PC-9 (cell line): ENCODE results near the gene MTHFSD. TPM values are rescaled to one million over a fixed set of nuclear protein-coding genes. Genes with fewer than 3 reads are reported as not detected.

Experiments used
- BruUV-seq: library from RNA; stranded (reverse); fragments of 400-500 nt; replicated peaks from 2 replicates; lab custom pipeline; 2021; lab: Mats Ljungman, UMichigan
- CTCF ChIA-PET: fragments of 300-600 bp; sonication (Branson Sonifier 250); formaldehyde crosslinking; loops from one replicate; lab custom pipeline; 2022; ENCODE audit warnings: antibody characterized with exemption; lab: Charles Lee
- POLR2A ChIA-PET: fragments of 300-600 bp; sonication (Branson Sonifier 250); formaldehyde crosslinking; loops from one replicate; lab custom pipeline; 2022; ENCODE audit warnings: antibody characterized with exemption; ENCODE audit not compliant: unreplicated experiment; lab: Charles Lee
- DNase-seq, 2 experiments: peaks; one replicate each; pipeline versions ENCODE4 v3.0.0 to v3.0.0-alpha.2; 2015 to 2022; ENCODE audit warnings: mixed read lengths in 1 of 2
- H2AFZ ChIP-seq: fragments of 200-600 bp; sonication (generic); 2 replicates; pipeline ENCODE4 v1.8.1; 2017; ENCODE audit warnings: antibody characterized with exemption
- H3F3A ChIP-seq: fragments of 200-600 bp; sonication (generic); 2 replicates; pipeline ENCODE4 v1.8.1; 2017; ENCODE audit warnings: antibody characterized with exemption, mild to moderate bottlenecking, low read depth; ENCODE audit not compliant: insufficient read depth
- H3K27ac ChIP-seq: fragments of 200-600 bp; sonication (generic); 2 replicates; pipeline ENCODE4 v1.6.1; 2016; ENCODE audit warnings: mixed run types
- H3K27me3 ChIP-seq: fragments of 200-600 bp; sonication (generic); 2 replicates; pipeline ENCODE4 v1.6.1; 2016; ENCODE audit warnings: low read depth, mixed run types; ENCODE audit not compliant: insufficient read depth
- H3K36me3 ChIP-seq: fragments of 200-600 bp; sonication (generic); 2 replicates; pipeline ENCODE4 v1.6.1; 2016; ENCODE audit warnings: low read depth, mixed run types
- H3K4me1 ChIP-seq: fragments of 200-600 bp; sonication (generic); replicated peaks from 2 replicates; pipeline ENCODE4 v1.6.1; 2016; ENCODE audit warnings: mixed run types; ENCODE audit not compliant: insufficient read depth
- H3K4me2 ChIP-seq: fragments of 200-600 bp; sonication (generic); 2 replicates; pipeline ENCODE4 v1.6.1; 2017; ENCODE audit warnings: mixed run types
- H3K4me3 ChIP-seq: fragments of 200-600 bp; sonication (generic); 2 replicates; pipeline ENCODE4 v1.6.1; 2016; ENCODE audit warnings: mixed run types
- H3K79me2 ChIP-seq: fragments of 200-600 bp; sonication (generic); 2 replicates; pipeline ENCODE4 v1.6.1; 2017; ENCODE audit warnings: low read depth, mixed run types
- H3K9me2 ChIP-seq: fragments of 200-600 bp; sonication (generic); 2 replicates; pipeline ENCODE4 v1.8.1; 2017; ENCODE audit warnings: mild to moderate bottlenecking; ENCODE audit not compliant: insufficient read depth
- H3K9me3 ChIP-seq: fragments of 200-600 bp; sonication (generic); 2 replicates; pipeline ENCODE4 v1.8.1; 2016; ENCODE audit warnings: low read depth; ENCODE audit not compliant: insufficient read depth
- H4K20me1 ChIP-seq: fragments of 200-600 bp; sonication (generic); 2 replicates; pipeline ENCODE4 v1.8.1; 2017; ENCODE audit not compliant: insufficient read depth
- EZH2 ChIP-seq: fragments of 200-600 bp; sonication (generic); IDR thresholded peaks from 2 replicates; pipeline ENCODE4 v1.8.0; 2017; ENCODE audit warnings: antibody characterized with exemption, low read depth
- intact Hi-C: fragments of 100-400 bp; cut with micrococcal nuclease; formaldehyde crosslinking; loops from one replicate; pipeline ENCODE4 v1.10.0; 2022; ENCODE audit not compliant: unreplicated experiment
- total RNA-seq: library from RNA; stranded (reverse); gene quantifications from 2 replicates; pipeline ENCODE4 v1.2.3, GENCODE V29; 2021
- TF ChIP-seq, protein P1 (sequence below): fragments of 200-600 bp; sonication (generic); conservative IDR thresholded peaks from 2 replicates; pipeline ENCODE4 v1.6.1; 2017; ENCODE audit warnings: mixed run types, antibody characterized with exemption, mild to moderate bottlenecking, moderate library complexity

Gene MTHFSD
- total RNA-seq, 1 experiment from 2014 or later = 25.7 TPM

GRCh38 chr16:86573215-86573614 is 18.2 kb upstream of the MTHFSD start:
- intact Hi-C loops = no loop called here
- H3K79me2 ChIP-seq = no peaks in the 10 kb centered on the region
- H3K9me3 ChIP-seq = no peaks in the 10 kb centered on the region
- no peaks in the 10 kb centered on the region for H3K4me1 ChIP-seq
- H3K4me2 ChIP-seq = no peak overlapping the region
- POLR2A ChIA-PET = interaction anchor here (0.6 kb wide), 1 partner anchor 255 kb away, joined by 9 read pairs; no protein-coding TSS in a partner anchor
- no peak overlapping the region for H2AFZ ChIP-seq
- H3K27ac ChIP-seq = no peak overlapping the region
- no peaks in the 10 kb centered on the region for H3K9me2 ChIP-seq
- TF ChIP-seq EZH2 = no peak
- TF ChIP-seq, protein P1, sequence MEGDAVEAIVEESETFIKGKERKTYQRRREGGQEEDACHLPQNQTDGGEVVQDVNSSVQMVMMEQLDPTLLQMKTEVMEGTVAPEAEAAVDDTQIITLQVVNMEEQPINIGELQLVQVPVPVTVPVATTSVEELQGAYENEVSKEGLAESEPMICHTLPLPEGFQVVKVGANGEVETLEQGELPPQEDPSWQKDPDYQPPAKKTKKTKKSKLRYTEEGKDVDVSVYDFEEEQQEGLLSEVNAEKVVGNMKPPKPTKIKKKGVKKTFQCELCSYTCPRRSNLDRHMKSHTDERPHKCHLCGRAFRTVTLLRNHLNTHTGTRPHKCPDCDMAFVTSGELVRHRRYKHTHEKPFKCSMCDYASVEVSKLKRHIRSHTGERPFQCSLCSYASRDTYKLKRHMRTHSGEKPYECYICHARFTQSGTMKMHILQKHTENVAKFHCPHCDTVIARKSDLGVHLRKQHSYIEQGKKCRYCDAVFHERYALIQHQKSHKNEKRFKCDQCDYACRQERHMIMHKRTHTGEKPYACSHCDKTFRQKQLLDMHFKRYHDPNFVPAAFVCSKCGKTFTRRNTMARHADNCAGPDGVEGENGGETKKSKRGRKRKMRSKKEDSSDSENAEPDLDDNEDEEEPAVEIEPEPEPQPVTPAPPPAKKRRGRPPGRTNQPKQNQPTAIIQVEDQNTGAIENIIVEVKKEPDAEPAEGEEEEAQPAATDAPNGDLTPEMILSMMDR = no peak
- H4K20me1 ChIP-seq = no peaks in the 10 kb centered on the region
- H3F3A ChIP-seq = no peaks in the 10 kb centered on the region
- H3K27me3 ChIP-seq = peaks cover 82% of the 10 kb centered on the region
- DNase-seq = no peak
- no peak overlapping the region for H3K4me3 ChIP-seq
- CTCF ChIA-PET = no interaction called here
- H3K36me3 ChIP-seq = no peaks in the 10 kb centered on the region
- BruUV-seq = no TSS peak

GRCh38 chr16:86572606-86573005 is 17.6 kb upstream of the MTHFSD start:
- no peak overlapping the region for H3K4me2 ChIP-seq

GRCh38 chr16:86572041-86572521 is 17.0 kb upstream of the MTHFSD start:
- Histone ChIP-seq H3K4me1 (no peaks in the 10 kb centered on the region), H4K20me1 (no peaks in the 10 kb centered on the region), H3K9me3 (no peaks in the 10 kb centered on the region), H3K27me3 (peaks cover 72% of the 10 kb centered on the region), H3F3A (no peaks in the 10 kb centered on the region), H2AFZ (no peak overlapping the region), H3K4me3 (no peak overlapping the region), H3K36me3 (no peaks in the 10 kb centered on the region), H3K4me2 (no peak overlapping the region), H3K79me2 (no peaks in the 10 kb centered on the region), H3K27ac (no peak overlapping the region), H3K9me2 (no peaks in the 10 kb centered on the region)
- no peak for DNase-seq
- TF ChIP-seq EZH2 = no peak
- TF ChIP-seq, protein P1 = no peak
- intact Hi-C loops = no loop called here
- CTCF ChIA-PET = no interaction called here
- POLR2A ChIA-PET = no interaction called here
- BruUV-seq = no TSS peak

More at GRCh38 chr16:86572606-86573005, 17.6 kb upstream of the MTHFSD start:
- H3K79me2 ChIP-seq = no peaks in the 10 kb centered on the region
- peaks cover 76% of the 10 kb centered on the region for H3K27me3 ChIP-seq
- no peak for TF ChIP-seq EZH2
- TF ChIP-seq, protein P1 = no peak
- H2AFZ ChIP-seq = no peak overlapping the region
- no peaks in the 10 kb centered on the region for H3K9me2 ChIP-seq
- BruUV-seq = no TSS peak
- H3F3A ChIP-seq = no peaks in the 10 kb centered on the region
- POLR2A ChIA-PET = interaction anchor here (0.6 kb wide), 1 partner anchor 256 kb away, joined by 9 read pairs; no protein-coding TSS in a partner anchor
- no peaks in the 10 kb centered on the region for H3K4me1 ChIP-seq
- CTCF ChIA-PET = no interaction called here
- no peaks in the 10 kb centered on the region for H4K20me1 ChIP-seq
- intact Hi-C loops = no loop called here
- no peak overlapping the region for H3K27ac ChIP-seq
- no peaks in the 10 kb centered on the region for H3K36me3 ChIP-seq
- no peak overlapping the region for H3K4me3 ChIP-seq
- no peak for DNase-seq
- H3K9me3 ChIP-seq = no peaks in the 10 kb centered on the region
